ENCODE results near the gene PRR19.

- TF ChIP-seq EZH2 (IDR thresholded peaks at IDR 0.05; ENCODE audit: insufficient read depth, low read length) (no peak), CTCF (IDR thresholded peaks at IDR 0.05; ENCODE audit: insufficient read depth, low read depth, low read length) (no peak)
These were observed 30.1 kb downstream of the PRR19 start for GRCh38 chr19:42332059-42332458.
